Measurements from ENCODE around the gene SIRT7. TPM values are rescaled to one million over a fixed set of nuclear protein-coding genes. Genes with fewer than 3 reads are reported as not detected.

SIRT7 gene
- total RNA-seq, 1 donor from 2014 or later, result 32.8 TPM

DNA sequence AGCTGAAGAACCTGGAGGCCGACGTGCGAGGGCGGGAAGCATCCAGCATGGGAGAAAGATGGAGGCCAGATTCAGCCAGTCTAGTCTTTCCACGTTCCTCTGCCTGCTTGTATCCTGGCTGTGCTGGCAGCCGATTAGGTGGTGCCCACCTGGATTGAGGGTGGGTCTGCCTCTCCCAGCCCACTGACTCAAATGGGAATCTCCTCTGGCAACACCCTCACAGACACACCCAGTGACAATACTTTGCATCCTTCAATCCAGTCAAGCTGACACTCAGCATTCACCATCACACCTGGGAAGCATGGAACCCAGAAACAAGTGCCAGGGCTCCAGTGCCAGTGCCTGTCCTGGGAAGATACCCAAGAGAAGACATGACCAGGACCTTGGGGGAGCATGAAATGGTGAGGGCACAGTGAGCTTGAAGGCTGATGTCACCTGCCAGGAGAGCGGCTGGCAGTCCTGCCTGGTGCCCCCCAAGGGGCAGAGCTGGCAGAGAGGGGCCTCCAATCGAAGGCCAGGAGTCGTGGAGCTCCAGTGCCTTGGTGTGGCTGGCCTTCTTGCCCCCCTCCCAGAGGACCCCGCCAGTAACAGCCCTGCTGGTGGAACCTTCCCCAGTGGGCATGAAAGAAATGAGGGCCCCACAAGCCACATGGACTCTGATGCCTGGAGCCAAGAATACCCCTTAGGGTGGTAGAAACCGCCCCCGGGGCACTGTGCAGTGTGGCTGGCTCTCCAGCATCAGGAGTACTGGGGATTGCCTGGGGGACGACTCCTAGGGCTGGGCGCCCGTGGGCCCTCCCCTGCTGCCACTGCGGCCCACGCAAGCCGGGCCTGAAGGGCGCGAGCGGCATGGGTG lies 16.6 kb downstream of the SIRT7 start:
- Histone ChIP-seq H3K36me3 (peaks cover 64% of the 10 kb centered on the region), H3K27ac (no peak overlapping the region), H3K27me3 (ENCODE audit: low read depth) (peaks cover 4% of the 10 kb centered on the region), H3K4me3 (peak overlapping the region; percentile 40), H3K4me1 (peaks cover 14% of the 10 kb centered on the region), H3K9me3 (no peaks in the 10 kb centered on the region)
- no peak for ATAC-seq
- no peak for DNase-seq
- TF ChIP-seq, protein P1, sequence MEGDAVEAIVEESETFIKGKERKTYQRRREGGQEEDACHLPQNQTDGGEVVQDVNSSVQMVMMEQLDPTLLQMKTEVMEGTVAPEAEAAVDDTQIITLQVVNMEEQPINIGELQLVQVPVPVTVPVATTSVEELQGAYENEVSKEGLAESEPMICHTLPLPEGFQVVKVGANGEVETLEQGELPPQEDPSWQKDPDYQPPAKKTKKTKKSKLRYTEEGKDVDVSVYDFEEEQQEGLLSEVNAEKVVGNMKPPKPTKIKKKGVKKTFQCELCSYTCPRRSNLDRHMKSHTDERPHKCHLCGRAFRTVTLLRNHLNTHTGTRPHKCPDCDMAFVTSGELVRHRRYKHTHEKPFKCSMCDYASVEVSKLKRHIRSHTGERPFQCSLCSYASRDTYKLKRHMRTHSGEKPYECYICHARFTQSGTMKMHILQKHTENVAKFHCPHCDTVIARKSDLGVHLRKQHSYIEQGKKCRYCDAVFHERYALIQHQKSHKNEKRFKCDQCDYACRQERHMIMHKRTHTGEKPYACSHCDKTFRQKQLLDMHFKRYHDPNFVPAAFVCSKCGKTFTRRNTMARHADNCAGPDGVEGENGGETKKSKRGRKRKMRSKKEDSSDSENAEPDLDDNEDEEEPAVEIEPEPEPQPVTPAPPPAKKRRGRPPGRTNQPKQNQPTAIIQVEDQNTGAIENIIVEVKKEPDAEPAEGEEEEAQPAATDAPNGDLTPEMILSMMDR (IDR thresholded peaks at IDR 0.05), result no peak
- intact Hi-C loops (cut with DNase I), result no loop called here

DNA sequence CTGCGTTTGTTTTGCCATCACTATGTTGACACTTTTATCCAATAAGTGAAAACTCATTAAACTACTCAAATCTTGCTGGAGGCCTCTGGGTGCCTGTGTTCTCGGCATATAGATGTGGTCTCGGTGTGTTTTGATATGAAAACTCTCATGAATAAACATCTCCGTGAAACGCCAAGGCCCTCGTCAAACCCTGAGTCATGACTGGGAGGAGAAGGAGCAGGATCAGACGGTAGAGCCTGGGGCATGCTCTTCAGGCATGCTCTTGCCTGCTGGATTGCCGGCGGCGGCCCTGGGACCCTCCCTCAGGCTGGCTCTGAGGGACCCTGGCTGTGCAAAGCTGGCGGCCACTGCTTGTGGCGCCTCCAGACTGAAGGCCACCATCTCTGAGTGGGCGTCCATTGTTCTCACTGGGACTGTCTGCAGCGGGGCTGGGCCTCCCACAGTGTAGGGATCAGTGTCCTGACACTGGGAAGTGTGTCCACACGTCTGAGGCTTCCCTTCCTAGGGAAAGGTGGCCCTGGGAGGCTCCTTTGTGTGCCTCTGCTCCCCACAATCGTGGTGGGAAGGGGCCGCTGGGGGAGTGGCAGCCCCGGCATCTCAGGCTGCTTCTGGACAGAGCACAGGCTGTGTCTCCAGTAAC lies 17.7 kb downstream of the SIRT7 start:
- Histone ChIP-seq H3K36me3 (peaks cover 65% of the 10 kb centered on the region), H3K27me3 (ENCODE audit: low read depth) (peaks cover 4% of the 10 kb centered on the region), H3K4me3 (no peak overlapping the region), H3K27ac (no peak overlapping the region), H3K4me1 (peaks cover 14% of the 10 kb centered on the region), H3K9me3 (no peaks in the 10 kb centered on the region)
- intact Hi-C loops (cut with DNase I), result no loop called here
- ATAC-seq, result no peak
- no peak for DNase-seq
- TF ChIP-seq, protein P1 (IDR thresholded peaks at IDR 0.05), result no peak

DNA sequence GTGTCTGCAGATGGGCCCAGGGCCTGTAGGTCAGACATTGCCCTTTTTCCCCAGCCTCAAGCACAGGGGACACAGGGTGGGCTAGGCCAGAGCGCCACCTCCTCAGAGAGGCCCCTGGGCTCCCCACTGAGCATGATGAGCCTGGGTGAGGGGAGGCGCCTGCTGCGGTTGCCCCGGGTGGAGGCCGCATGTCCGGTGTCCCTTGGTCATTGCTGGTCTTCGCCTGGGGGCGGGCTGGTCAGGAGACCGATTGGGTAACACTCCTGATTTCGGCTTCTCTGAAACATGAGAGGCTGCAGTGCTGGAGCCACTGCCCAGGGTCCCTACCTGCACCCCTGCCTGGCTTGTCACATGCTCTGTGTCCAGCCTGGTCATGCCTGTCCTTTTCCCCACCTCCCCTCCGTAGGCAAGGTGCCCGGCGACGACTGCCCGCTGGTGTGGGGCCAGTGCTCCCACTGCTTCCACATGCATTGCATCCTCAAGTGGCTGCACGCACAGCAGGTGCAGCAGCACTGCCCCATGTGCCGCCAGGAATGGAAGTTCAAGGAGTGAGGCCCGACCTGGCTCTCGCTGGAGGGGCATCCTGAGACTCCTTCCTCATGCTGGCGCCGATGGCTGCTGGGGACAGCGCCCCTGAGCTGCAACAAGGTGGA lies 18.3 kb downstream of the SIRT7 start:
- TF ChIP-seq, protein P1 (IDR thresholded peaks at IDR 0.05), result no peak
- no peaks in the 10 kb centered on the region for H3K9me3 ChIP-seq
- H3K27ac ChIP-seq, result no peak overlapping the region

DNA sequence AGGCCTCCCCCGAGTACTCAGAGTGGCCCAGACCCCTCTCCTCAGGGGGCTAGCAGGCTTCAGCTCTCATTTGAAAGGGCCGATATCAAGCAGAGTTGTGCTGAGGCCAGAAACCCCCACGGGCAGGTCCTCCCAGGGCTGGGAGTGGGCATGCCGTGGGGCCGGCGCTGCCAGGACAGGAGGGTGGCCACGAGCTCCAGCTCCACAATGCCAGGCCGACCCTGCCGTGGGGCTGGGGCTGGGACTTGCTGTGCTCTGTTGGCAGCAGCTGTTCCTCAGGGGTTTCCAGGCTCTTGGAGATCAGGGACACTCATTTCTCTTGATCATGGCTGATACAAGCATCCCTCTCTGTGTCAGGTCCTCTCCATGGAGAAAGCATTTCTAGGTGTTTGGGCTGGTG lies 19.1 kb downstream of the SIRT7 start:
- Histone ChIP-seq H3K36me3 (peaks cover 69% of the 10 kb centered on the region), H3K4me1 (peaks cover 14% of the 10 kb centered on the region), H3K27ac (no peak overlapping the region), H3K27me3 (ENCODE audit: low read depth) (peaks cover 4% of the 10 kb centered on the region), H3K4me3 (no peak overlapping the region), H3K9me3 (no peaks in the 10 kb centered on the region)
- no peak for ATAC-seq
- no peak for DNase-seq
- TF ChIP-seq, protein P1 (IDR thresholded peaks at IDR 0.05), result no peak
- intact Hi-C loops (cut with DNase I), result no loop called here

More for the DNA sequence above, 18.3 kb downstream of the SIRT7 start:
- DNase-seq, result no peak
- H3K36me3 ChIP-seq, result peaks cover 65% of the 10 kb centered on the region
- ATAC-seq, result no peak
- H3K4me3 ChIP-seq, result no peak overlapping the region
- intact Hi-C loops (cut with DNase I), result no loop called here
- peaks cover 4% of the 10 kb centered on the region for H3K27me3 ChIP-seq (ENCODE audit: low read depth)
- H3K4me1 ChIP-seq, result peaks cover 14% of the 10 kb centered on the region

DNA sequence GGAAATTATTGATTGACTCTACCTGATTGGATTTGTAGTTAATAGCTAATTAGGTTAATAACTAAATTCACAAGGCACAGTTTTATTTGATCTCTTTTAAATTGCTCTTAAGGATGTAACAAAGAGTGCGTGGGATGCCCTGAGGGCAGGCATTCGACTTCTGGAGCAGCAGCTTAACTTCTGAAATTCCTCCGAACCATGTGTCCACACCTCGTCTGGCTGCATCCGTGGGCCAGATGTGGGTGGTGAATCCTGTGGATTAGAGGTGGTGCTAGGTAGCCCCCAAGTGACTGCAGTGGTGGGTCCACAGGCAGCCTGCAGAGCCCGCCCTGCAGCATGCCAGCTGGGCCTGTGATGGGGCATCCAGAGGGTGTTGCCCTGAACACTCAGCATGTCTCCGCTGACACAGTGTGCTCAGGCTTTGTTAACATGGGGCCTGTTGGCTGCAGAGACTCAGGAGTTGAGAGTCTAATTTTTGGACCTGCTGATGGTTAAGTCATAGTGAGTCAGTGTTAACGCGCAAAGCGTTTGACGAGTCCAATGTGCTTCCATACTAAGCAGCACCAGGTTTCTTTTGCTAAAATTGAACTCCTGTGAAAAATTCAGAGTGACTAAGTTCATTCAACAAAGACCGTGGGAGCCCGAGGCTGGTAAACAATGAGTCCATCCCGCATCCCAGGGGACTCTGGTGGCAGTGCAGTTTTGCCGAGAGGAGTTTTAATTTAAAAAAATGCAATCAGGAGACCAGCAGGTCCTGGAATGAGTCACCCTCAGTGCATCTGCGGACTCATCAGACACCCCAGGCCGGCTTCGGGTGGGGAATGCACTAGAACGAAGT lies 19.7 kb downstream of the SIRT7 start:
- H3K4me1 ChIP-seq, result peaks cover 14% of the 10 kb centered on the region
- peaks cover 73% of the 10 kb centered on the region for H3K36me3 ChIP-seq
- no peak overlapping the region for H3K4me3 ChIP-seq
- no peaks in the 10 kb centered on the region for H3K9me3 ChIP-seq
- ATAC-seq, result no peak
- H3K27me3 ChIP-seq (ENCODE audit: low read depth), result peaks cover 4% of the 10 kb centered on the region
- H3K27ac ChIP-seq, result no peak overlapping the region
- TF ChIP-seq, protein P1 (IDR thresholded peaks at IDR 0.05), result no peak
- intact Hi-C loops (cut with DNase I), result no loop called here
- no peak for DNase-seq
